ENCODE data around the gene DISP3.

DNA sequence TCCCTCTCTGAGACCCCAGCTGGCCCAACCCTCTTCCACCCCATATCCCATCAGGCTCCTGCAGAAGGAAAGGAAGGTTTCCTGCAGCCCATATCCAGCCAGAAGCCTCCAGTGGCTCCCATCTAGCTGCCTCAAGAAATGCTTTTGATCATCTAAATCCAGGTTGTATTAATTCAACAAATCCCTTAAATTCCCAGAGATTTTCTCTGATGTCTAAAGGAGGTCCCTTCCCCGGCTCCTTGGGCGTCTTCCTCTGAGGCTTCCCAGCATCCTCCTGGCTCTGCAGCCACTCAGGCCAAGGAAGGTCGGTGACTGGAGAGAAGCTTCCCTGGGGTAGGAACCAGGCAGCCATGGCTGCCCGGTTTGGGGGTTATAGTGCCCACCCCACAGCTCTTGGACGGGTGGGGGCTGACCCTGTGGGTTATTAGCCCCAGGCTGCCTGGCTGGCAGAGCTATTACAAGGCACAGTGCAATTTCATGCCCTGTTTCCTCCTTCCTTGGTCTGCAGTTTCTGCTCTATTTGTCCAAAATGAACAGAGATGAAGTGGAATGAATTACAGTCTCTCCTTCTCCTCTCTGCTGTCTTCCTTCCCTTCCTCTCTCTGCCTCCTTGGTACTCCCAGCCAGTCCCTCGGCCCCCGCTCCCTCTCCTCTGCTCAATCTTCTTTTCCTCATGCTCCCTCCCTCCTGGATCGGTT lies 34.8 kb upstream of the DISP3 start:
- TF ChIP-seq CTCF (IDR thresholded peaks at IDR 0.05) (no peak), POLR2A (IDR thresholded peaks at IDR 0.05) (no peak)
